SKM-1 (cell line): ENCODE measurements around the gene CNTN6.

Source experiments
- DNase-seq: peaks from one replicate; lab custom pipeline; 2025; ENCODE audit not compliant: unreplicated experiment; lab: John Stamatoyannopoulos, UW

Gene CNTN6

DNA sequence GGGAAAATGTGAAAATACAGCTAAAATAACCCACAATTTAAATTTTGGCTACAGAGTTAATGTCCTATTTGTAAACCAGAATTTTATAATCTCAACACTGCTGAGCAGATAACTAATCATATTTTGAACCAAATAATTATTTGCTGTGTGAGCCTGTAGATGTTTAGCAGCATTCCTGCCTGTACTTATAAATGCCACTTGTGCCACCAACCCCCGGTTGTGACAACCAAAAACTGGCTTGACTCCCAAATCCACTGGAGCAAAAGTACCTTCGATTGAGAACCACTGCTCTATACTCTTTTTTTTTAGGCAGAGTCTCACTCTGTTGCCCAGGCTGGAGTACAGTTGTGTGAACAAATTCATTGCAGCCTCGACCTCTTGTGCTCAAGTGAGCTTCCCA, 78.5 kb downstream of the CNTN6 start:
- DNase-seq, result no peak

DNA sequence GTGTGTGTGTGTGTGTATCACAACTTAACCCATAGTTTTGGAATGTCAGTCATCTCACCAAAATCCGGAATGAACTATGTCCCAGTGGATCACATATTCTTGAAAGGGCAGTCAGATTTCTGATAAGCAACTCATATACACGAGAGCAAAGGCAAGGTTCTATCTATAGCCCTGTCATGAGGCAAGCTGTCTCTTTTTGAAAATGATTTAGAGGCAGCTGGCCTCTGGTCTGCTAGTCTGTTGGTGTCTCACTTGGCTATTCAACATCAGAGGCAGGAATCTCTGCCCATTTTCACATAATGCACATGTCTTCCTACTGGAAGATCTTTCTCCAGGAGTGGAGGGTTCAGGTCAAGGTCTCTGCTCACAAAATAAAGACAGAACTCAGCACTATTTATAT, 79.8 kb downstream of the CNTN6 start:
- no peak for DNase-seq

- no peak for DNase-seq
These were observed 86.3 kb downstream of the CNTN6 start for GRCh38 chr3:1179146-1179545.

GRCh38 chr3:1183320-1184048, 90.7 kb downstream of the CNTN6 start:
- DNase-seq, result no peak

DNA sequence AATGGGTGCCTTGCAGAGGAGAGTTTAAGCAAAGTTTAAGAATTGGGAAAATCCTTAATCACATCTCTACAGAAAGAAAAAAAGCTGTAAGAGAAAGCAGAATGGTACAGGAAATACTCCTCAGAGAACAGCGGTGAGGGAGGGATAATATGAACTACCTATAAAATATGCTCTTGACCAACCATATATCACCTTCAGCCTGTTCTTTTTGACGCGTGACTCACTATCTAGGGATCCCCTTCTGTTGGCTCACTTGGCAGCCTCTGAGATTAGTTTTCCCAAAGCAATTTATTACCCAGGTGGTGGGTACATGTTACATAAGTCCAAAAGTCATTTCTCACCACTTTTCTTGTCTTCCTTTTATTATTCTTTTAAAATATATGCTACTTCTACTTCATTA, 97.7 kb downstream of the CNTN6 start:
- DNase-seq, result no peak

- DNase-seq, result no peak
These were observed 98.2 kb downstream of the CNTN6 start for GRCh38 chr3:1191026-1191425.

DNA sequence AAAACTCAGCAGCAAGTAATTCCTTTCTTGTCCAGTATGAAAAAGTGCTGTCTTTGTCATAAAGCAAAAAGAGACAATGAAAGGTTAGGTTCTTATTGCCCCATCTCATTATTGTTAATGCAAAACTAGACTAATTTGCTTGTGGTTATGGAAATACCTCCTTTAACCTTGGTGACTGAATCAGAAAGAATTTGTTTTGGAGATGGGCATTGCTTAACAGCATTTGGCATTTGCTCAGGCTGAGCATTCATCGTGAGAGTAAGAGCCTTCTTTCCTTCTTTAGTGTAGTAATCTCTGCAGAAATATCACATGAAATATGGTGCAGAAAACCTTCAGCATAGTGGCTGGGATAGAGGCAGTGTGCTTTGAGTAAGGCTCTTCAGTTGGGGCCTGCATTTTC, 103.1 kb downstream of the CNTN6 start:
- DNase-seq, result no peak

- no peak for DNase-seq
These were observed 104.2 kb downstream of the CNTN6 start for GRCh38 chr3:1197051-1197450.

DNA sequence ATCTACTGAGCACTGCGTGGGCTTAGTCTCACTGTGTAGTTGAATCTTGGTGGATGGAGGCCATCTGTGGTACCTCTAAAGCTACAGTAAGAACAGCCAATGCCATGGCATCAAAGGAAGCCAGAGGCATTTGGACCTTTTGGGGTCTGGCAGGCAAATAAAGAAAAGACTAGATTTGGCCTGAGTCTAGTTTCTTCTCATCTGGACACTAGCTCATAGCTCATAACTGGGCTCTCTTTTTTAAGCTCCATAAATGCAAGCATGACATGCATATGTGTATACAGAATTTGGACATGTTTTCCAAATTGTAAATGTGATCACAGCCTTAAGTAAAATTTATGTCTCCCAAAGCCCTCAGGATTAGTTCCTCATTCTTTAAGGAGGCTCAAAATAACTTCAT, 107.5 kb downstream of the CNTN6 start:
- no peak for DNase-seq

- no peak for DNase-seq
These were observed 115.1 kb downstream of the CNTN6 start for GRCh38 chr3:1207904-1208303.

DNA sequence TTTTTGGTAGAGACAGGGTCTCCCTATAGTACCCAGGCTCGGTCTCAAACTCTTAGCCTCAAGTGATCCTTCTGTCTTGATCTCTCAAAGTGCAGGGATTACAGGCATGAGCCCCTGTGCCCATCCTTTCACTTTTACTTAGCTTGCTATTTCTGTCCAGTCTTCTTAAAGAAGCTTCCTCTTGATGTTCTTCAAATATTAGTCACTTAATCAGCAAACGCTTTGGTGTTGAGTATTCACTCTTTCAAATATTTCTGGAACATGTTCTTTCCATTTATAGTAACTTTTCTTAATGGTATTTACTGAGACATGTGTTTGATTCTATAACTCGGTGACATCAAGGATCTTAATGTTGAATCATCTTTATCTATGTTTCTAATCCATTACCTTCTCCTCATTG, 122.1 kb downstream of the CNTN6 start:
- DNase-seq, result no peak

GRCh38 chr3:1216856-1217255, 124.0 kb downstream of the CNTN6 start:
- no peak for DNase-seq

- no peak for DNase-seq
These were observed 134.3 kb downstream of the CNTN6 start for GRCh38 chr3:1227111-1227510.

DNA sequence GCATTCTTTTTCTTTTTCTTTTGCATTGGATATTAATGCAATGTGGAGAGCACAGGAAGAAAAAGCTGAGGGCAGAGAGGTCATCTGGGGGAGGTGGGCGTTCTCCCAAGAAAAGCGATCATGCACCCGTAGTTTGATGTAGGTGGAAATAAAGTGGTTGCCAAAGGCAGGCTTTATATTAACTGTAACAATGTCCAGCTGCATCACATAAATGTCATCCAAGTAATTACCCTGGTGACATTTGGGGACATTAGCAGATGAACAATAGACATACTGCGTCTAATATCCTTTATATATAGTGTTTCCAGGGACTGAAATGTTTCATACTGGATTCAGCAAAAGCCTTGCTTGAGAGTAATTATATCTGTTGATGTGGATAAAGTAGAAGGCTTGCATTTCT, 135.5 kb downstream of the CNTN6 start:
- no peak for DNase-seq

DNA sequence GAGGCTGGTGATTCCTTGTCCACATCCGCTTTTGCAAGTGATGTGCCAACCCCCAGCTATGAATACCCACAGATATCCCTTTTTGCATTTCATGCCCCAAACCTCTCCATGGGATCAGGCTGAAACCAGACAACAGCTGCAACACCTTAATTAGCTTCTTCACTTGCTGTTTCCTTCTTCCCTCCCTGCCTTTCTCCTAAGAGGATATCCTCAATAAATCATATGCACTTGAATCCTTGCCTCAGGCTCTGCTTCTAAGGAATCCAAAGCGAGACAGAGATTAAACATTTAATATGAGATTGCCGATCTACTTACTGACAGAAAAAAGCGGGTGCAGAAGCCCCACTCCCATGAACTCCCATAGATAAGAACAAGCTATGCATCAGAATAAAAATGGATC, 138.1 kb downstream of the CNTN6 start:
- DNase-seq, result no peak

GRCh38 chr3:1232276-1232675, 139.5 kb downstream of the CNTN6 start:
- DNase-seq, result no peak

GRCh38 chr3:1235526-1236120, 142.8 kb downstream of the CNTN6 start:
- no peak for DNase-seq

GRCh38 chr3:1251282-1252060, 158.6 kb downstream of the CNTN6 start:
- DNase-seq, result no peak

DNA sequence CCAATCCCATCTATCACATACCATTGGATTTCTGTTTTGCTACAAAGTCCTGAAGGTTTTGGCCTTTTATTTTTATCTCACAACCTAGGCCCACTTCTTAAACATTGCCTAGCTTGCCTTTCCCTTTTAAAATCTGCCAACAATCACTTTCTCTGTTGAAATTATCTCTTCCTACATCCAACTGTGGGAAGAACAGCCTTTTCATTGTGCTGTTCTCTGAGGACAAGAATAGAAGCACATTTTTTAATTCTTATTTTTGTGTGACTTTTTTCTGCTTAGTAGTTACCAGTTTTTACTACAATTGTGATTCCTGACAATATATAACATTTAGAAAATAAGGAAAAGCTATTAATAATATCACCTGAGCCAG, 159.2 kb downstream of the CNTN6 start:
- DNase-seq, result no peak

DNA sequence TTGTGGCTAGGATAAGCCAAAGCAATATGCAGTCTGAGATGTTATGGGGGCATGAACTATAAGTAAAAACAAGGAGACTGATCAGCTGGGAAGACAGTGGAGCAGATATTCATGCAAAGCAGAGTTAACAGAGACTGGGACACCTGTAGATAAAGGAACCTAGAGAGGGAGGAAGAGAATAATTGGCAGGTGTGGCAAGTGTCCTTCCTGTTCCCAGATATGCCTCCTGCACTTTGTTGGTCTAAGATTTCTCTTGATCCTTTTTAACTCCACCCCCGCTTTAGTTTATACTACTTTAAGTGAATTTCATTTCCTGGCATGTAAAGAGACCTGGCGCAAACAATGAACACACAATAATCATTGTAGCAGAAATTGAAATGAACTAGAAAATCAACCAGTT, 169.4 kb downstream of the CNTN6 start:
- DNase-seq, result no peak

GRCh38 chr3:1263121-1263520, 170.3 kb downstream of the CNTN6 start:
- DNase-seq, result no peak

GRCh38 chr3:1269808-1270207, 177.0 kb downstream of the CNTN6 start:
- DNase-seq, result no peak
